Uterus (tissue), 2 donors: ENCODE data around the gene ELP2.

Source experiments
- POLR2A ChIP-seq, 2 donors: fragments of 450-650 bp; IDR thresholded peaks; one replicate each; pipeline ENCODE4 v1.6.1; 2016; ENCODE audit warnings: antibody characterized with exemption in 2 of 2, mild to moderate bottlenecking in 1 of 2, moderate library complexity in 1 of 2
- TF ChIP-seq, protein P1 (sequence below), 4 experiments: fragments of 200-600 bp in 2 of 4; fragments of 450-650 bp in 2 of 4; sonication (generic) in 2 of 4; IDR thresholded peaks; one replicate each; pipeline ENCODE4 v1.5.1; 2016 to 2019; ENCODE audit warnings: antibody characterized with exemption in 4 of 4, mild to moderate bottlenecking in 2 of 4, moderate library complexity in 1 of 4

DNA sequence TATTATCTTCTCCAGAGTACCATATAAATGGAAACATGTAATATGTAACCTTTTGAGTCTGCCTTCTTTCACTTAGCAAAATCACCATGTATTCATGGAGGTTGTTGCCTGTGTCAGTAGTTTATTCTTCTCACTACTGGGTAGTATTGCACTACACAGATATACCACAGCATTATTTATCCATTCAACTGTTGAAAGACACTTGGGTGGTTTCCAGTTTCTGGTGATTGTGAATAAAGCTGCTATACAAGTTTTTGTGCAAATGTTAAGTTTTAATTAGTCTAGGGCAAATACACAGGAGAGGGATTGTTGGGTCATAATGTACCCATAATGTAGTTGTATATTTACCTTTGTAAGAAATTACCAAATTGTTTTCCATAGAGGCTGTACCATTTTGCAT is 32.7 kb upstream of the ELP2 start:
- TF ChIP-seq, protein P1, sequence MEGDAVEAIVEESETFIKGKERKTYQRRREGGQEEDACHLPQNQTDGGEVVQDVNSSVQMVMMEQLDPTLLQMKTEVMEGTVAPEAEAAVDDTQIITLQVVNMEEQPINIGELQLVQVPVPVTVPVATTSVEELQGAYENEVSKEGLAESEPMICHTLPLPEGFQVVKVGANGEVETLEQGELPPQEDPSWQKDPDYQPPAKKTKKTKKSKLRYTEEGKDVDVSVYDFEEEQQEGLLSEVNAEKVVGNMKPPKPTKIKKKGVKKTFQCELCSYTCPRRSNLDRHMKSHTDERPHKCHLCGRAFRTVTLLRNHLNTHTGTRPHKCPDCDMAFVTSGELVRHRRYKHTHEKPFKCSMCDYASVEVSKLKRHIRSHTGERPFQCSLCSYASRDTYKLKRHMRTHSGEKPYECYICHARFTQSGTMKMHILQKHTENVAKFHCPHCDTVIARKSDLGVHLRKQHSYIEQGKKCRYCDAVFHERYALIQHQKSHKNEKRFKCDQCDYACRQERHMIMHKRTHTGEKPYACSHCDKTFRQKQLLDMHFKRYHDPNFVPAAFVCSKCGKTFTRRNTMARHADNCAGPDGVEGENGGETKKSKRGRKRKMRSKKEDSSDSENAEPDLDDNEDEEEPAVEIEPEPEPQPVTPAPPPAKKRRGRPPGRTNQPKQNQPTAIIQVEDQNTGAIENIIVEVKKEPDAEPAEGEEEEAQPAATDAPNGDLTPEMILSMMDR (IDR thresholded peaks at IDR 0.05), result no peak
- TF ChIP-seq POLR2A (IDR thresholded peaks at IDR 0.05), result no peak
